OCI-LY3 (cell line): ENCODE measurements around the gene TTC32.

Experiments
- EZH2phosphoT487 ChIP-seq: fragments of 200-600 bp; shearing (Covaris generic); IDR thresholded peaks from 2 replicates; pipeline ENCODE4 v1.6.1; 2018; ENCODE audit warnings: antibody characterized with exemption, mixed run types, low read depth
- TF ChIP-seq, protein P1 (sequence below): fragments of 200-600, 300-600 bp; sonication (generic); IDR thresholded peaks from 2 replicates; pipeline ENCODE4 v1.5.1; 2014; ENCODE audit warnings: antibody characterized with exemption, low read length, low read depth

DNA sequence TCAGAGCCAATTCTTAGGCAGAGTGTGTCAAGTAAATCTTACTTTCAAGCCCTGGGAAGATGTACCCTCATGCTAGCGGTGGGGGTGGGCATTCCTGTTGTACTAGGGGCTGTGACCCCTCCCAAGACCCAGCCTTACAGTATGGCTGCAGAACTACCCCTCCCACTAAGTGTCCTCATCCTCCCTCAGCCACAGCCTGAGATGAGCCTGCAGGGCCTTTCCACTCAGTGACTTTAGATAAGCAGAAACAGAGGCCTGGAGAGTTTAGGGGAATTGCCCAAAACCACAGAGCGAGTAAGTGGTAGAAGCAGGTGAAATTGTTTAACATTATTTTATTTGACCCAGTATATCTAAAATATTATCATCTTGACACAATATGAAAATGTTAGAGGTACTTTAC, 36.6 kb downstream of the TTC32 start:
- TF ChIP-seq, protein P1, sequence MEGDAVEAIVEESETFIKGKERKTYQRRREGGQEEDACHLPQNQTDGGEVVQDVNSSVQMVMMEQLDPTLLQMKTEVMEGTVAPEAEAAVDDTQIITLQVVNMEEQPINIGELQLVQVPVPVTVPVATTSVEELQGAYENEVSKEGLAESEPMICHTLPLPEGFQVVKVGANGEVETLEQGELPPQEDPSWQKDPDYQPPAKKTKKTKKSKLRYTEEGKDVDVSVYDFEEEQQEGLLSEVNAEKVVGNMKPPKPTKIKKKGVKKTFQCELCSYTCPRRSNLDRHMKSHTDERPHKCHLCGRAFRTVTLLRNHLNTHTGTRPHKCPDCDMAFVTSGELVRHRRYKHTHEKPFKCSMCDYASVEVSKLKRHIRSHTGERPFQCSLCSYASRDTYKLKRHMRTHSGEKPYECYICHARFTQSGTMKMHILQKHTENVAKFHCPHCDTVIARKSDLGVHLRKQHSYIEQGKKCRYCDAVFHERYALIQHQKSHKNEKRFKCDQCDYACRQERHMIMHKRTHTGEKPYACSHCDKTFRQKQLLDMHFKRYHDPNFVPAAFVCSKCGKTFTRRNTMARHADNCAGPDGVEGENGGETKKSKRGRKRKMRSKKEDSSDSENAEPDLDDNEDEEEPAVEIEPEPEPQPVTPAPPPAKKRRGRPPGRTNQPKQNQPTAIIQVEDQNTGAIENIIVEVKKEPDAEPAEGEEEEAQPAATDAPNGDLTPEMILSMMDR, result no peak
- no peak for TF ChIP-seq EZH2phosphoT487
